RWPE2 (cell line): Measurements from ENCODE around the gene LARP1.
A peak's percentile ranks its signal among the peaks of the same experiment; 100 is the strongest.
"Not testable (repeated sequence)": the region's sequence is repeated elsewhere in the genome, so short reads cannot be mapped to it uniquely, and the experiment has no call there.

Experiments used
- ATAC-seq: fragments of 200-7000 bp; cut with Tn5 transposase; 3 replicates; pipeline ENCODE4 v1.9.1; 2021; ENCODE audit warnings: low read depth
- DNase-seq: peaks from one replicate; pipeline ENCODE4 v3.0.0-alpha.2; 2020; ENCODE audit warnings: low spot score
- H3K27ac ChIP-seq: fragments of 450-650 bp; 2 replicates; pipeline ENCODE4 v1.5.1; 2017; ENCODE audit warnings: mild to moderate bottlenecking; ENCODE audit not compliant: poor library complexity, severe bottlenecking
- H3K27me3 ChIP-seq: fragments of 250-450 bp; sonication (Bioruptor Pico); 2 replicates; pipeline ENCODE4 v1.5.1; 2021; ENCODE audit warnings: mild to moderate bottlenecking, moderate library complexity; ENCODE audit not compliant: insufficient read depth, poor library complexity, severe bottlenecking
- H3K36me3 ChIP-seq: fragments of 250-450 bp; sonication (Bioruptor Pico); 2 replicates; pipeline ENCODE4 v1.5.1; 2020; ENCODE audit warnings: low read depth, mild to moderate bottlenecking, moderate library complexity
- H3K4me1 ChIP-seq: fragments of 250-450 bp; sonication (Bioruptor Pico); 2 replicates; pipeline ENCODE4 v1.5.1; 2021; ENCODE audit warnings: mild to moderate bottlenecking, moderate library complexity; ENCODE audit not compliant: insufficient read depth, poor library complexity, severe bottlenecking
- H3K4me3 ChIP-seq: fragments of 250-450 bp; sonication (Bioruptor Pico); 2 replicates; pipeline ENCODE4 v1.5.1; 2021; ENCODE audit warnings: mild to moderate bottlenecking, moderate library complexity; ENCODE audit not compliant: severe bottlenecking
- H3K9me3 ChIP-seq: fragments of 250-450 bp; sonication (Bioruptor Pico); 2 replicates; pipeline ENCODE4 v1.5.1; 2021; ENCODE audit warnings: mild to moderate bottlenecking, moderate library complexity; ENCODE audit not compliant: severe bottlenecking
- TF ChIP-seq, protein P1 (sequence below): fragments of 450-650 bp; IDR thresholded peaks from one replicate; pipeline ENCODE4 v1.5.1; 2017; ENCODE audit warnings: mild to moderate bottlenecking, moderate library complexity; ENCODE audit not compliant: poor library complexity, severe bottlenecking

The LARP1 gene

DNA sequence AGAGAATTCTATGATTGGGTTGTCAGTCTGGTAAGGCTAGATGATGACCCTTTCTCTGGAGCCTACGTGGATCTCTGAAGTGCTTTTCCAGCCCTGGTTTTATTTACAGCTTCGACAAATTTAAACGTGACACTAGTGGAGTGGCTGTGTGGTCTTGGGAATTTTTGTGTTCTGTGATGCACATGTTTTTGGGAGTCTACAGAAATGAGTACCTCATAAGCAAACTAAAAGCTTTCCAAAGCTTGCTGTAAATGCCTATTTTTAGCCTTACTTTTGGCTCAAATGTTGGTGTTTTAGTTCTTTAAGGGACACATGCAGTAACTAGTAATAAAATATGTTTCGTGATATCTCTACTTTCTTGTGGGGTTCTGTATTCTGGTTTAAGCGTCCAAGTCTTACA, 3.3 kb downstream of the LARP1 start:
- H3K4me1 ChIP-seq = peaks cover 33% of the 10 kb centered on the region
- no peaks in the 10 kb centered on the region for H3K9me3 ChIP-seq
- H3K36me3 ChIP-seq = peaks cover 17% of the 10 kb centered on the region; the same call in 1 of the 2 replicates
- no peak overlapping the region for H3K27ac ChIP-seq
- no peak for DNase-seq
- ATAC-seq = no peak
- no peaks in the 10 kb centered on the region for H3K27me3 ChIP-seq
- peak overlapping the region; percentile 4 for H3K4me3 ChIP-seq
- TF ChIP-seq, protein P1, sequence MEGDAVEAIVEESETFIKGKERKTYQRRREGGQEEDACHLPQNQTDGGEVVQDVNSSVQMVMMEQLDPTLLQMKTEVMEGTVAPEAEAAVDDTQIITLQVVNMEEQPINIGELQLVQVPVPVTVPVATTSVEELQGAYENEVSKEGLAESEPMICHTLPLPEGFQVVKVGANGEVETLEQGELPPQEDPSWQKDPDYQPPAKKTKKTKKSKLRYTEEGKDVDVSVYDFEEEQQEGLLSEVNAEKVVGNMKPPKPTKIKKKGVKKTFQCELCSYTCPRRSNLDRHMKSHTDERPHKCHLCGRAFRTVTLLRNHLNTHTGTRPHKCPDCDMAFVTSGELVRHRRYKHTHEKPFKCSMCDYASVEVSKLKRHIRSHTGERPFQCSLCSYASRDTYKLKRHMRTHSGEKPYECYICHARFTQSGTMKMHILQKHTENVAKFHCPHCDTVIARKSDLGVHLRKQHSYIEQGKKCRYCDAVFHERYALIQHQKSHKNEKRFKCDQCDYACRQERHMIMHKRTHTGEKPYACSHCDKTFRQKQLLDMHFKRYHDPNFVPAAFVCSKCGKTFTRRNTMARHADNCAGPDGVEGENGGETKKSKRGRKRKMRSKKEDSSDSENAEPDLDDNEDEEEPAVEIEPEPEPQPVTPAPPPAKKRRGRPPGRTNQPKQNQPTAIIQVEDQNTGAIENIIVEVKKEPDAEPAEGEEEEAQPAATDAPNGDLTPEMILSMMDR = no peak

DNA sequence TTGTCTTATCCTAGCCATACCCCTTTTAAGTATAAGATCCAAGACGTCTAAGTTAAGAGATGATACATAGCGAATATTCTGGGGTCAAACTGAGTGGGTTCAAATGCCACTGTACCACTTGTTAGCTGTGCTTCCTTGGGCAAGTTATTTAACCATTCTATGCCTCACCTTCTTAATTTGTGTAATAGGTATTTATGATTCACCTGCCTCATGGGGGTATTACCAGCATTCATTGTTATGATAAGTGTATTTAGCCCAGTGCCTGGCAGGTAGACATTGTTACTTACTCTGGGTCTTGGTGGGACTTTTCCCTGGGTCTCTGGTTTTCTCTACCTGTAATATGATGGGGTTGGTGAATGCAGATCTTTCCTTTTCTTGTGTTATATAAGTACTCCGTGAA, 3.8 kb downstream of the LARP1 start:
- Histone ChIP-seq H3K36me3 (peaks cover 17% of the 10 kb centered on the region; the same call in 1 of the 2 replicates), H3K27me3 (no peaks in the 10 kb centered on the region), H3K4me3 (no peak overlapping the region), H3K9me3 (no peaks in the 10 kb centered on the region), H3K27ac (no peak overlapping the region), H3K4me1 (peaks cover 28% of the 10 kb centered on the region)
- TF ChIP-seq, protein P1 = no peak
- peak; percentile 13; the same call in 1 of the 3 replicates for ATAC-seq
- no peak for DNase-seq

DNA sequence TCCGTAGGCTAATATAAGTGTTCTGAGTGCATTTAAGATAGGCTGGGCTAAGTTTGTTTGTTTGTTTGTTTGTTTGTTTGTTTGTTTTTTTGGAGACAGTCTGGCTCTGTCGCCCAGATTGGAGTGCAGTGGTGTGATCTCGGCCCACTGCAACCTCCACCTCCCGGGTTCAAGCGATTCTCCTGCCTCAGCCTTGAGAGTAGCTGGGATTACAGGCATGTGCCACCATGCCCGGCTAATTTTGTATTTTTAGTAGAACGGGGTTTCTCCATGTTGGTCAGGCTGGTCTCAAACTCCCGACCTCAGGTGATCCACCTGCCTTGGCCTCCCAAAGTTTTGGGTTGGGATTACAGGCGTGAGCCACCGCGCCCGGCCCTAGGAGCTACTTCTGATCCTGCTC, 4.7 kb downstream of the LARP1 start:
- not testable (repeated sequence) for H3K9me3 ChIP-seq, H3K27me3 ChIP-seq, H3K27ac ChIP-seq, ATAC-seq, H3K4me3 ChIP-seq, DNase-seq
- Histone ChIP-seq H3K36me3 (peaks cover 17% of the 10 kb centered on the region; the same call in 1 of the 2 replicates), H3K4me1 (peaks cover 22% of the 10 kb centered on the region)

DNA sequence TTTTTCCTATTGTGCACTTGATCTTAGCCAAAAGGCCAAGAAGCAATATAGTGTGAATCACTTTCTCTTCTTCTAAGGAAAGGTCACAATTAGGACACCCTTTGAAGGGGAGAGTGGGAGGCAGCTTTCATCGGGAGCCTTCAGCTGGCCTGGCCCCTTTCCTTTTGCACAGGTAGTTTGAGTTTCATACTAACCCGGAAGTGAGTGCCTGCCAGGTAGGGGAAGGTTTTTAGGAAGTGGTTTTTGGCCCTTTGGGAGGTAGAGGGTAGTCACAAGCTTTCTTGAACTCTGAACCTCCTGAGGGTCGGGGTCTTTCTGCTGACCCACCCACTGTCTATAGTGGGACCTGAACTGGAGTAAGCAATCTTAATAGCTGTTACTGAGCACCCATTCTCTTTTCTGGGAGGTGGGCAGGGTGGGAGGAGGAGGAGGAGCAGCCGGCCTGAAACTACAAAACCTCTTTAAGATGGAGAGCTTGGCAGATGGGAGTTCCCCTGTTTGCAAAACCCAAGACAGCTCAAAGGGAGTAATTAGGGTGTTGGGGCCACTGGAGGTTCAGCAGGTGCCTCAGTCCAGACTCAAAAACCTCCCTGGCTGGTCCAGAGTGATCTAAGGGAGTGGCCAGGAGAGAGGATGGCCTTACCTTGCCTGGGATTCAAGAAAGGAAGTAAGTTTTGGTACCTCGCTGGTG, 6.0 kb downstream of the LARP1 start:
- TF ChIP-seq, protein P1 = no peak
- Histone ChIP-seq H3K4me3 (no peak overlapping the region), H3K27me3 (no peaks in the 10 kb centered on the region), H3K36me3 (peaks cover 16% of the 10 kb centered on the region; the same call in 1 of the 2 replicates), H3K27ac (no peak overlapping the region), H3K4me1 (peaks cover 22% of the 10 kb centered on the region), H3K9me3 (no peaks in the 10 kb centered on the region)
- no peak for ATAC-seq
- no peak for DNase-seq

DNA sequence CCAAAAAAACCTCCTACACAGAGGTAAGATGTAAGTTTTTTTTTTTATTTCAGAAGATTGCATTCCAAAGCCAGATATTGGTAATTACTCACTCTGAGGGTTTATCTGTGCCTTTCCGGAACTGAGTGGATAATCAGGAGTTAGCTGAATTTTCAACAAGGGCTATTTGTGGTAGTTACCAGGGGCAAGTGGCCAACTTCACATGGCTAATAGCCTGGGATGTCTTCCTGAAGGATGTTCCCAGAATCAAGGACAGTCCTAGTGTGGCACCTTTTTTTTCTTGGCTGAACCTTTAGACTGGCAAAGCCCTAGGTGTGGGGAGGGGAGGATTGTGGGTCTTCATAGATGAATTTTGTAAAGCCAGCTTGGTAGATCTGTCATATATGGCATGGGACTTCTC, 7.1 kb downstream of the LARP1 start:
- DNase-seq = no peak
- Histone ChIP-seq H3K9me3 (no peaks in the 10 kb centered on the region), H3K27me3 (no peaks in the 10 kb centered on the region), H3K36me3 (peaks cover 13% of the 10 kb centered on the region; the same call in 1 of the 2 replicates), H3K27ac (no peak overlapping the region), H3K4me1 (peaks cover 22% of the 10 kb centered on the region), H3K4me3 (no peak overlapping the region)
- ATAC-seq = no peak
- TF ChIP-seq, protein P1 = no peak
